ENCODE results near the gene TCF3.

Gene TCF3

DNA sequence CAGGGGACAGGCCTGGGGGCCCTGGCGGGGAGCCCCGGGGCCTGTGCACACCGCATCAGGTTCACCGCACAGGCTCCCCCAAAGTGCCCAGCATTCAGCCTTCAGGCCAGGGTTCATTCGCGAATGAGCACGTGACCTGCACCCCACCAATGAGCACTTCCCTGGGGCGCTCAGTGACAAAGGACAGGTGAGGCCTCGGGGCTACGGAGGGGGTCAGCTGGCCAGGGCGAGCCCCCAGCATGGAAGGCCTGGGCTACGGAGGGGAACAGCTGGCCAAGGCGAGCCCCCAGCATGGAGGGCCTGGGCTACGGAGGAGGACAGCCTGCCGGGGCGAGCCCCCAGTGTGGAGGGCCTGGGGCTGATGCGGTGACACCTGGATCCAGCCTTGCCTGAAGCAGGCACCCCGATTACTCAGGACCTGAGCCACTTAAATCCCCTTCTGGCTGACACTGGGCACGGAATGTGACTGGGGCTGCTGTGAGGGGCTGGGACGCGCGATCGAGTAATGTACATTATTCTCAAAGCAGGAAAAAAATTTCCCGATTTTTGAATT lies 23.1 kb downstream of the TCF3 start:
- DNase-seq: no peak

DNA sequence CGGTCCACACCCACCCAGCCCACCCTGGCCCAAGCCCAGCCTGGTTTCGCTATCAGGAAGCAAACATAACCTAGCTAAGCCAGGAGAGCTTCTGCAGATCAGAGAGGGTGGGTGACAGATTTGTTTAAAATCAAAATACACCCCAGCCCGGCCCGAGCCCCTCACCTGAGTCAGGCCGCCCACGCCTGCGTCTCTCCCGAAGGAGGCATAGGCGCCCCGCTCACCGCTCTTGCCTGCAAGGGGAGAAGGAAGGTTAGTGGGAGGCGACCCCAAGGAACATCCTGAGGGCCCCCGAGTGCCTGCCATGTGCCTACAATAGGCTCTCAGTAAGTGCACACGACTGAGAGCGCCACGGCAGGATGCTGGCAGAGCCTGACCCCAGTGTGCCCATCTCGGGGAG lies 25.2 kb downstream of the TCF3 start:
- DNase-seq: no peak

DNA sequence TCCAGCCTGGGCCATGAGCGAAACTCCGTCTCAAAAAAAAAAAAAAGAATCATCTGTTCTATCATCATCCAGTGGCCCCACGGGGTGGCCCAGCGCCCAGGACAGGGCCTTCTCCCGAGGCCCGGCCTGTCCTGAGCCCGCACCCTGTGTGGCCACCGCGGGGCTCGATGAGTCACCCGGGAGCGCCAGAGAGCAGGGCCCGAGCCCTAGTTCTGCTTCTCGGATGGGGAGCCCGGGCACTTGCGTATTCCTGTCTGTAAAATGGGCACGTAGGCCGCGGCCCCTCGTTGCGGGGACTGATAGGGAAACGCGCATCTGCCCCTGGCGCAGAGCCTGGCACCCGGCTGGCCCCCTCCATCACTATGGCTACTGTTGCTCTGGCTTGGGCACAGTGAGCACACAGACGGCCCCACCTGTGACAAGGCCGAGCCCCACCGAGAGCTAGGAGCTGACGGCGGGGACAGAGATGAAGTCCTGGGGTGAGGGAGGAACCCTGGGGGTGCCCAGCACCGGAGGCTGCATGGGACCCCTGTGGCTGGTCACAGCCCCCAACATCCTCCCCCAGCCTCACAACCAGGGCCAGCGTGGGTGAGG lies 25.9 kb downstream of the TCF3 start:
- no peak for DNase-seq

DNA sequence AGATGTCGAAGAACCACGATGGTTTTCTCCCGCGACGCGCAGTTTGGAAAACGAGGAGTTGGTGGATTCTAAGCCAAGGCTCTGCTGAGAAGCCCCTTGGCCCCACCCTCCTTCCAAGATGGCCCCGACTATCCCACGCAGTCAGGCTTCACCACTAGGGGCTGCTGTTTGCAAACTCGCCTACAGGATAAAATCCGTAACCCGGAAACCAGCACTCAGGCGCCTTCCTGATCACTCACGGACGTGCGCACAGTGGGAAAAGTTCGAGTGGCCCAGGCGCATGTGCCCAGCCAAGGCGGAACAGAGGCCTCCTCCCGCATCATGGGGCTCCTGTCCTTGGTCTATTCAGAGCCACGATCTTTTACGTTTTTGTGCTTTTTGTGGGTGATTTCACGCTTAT lies 28.0 kb downstream of the TCF3 start:
- peak; percentile 87 for DNase-seq

DNA sequence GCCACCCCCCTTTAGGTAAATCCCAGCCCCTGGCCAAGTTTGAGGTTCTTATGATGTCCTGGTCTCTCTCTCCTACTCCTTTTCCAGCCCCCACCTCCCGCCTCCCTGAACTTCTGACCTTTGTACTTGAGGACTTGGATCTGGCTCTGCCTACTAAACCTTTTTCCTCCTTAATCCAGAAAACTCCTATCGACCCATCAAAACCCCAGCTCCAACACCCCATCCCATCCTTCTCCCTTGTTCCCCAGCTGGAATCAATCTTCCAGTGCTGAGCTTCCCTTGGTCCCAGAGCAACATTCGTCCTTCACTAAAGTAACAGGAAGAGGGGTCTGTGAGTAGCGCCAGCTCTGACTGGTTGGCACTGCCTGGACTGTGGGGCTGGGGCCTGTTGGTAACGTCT lies 29.9 kb downstream of the TCF3 start:
- no peak for DNase-seq

DNA sequence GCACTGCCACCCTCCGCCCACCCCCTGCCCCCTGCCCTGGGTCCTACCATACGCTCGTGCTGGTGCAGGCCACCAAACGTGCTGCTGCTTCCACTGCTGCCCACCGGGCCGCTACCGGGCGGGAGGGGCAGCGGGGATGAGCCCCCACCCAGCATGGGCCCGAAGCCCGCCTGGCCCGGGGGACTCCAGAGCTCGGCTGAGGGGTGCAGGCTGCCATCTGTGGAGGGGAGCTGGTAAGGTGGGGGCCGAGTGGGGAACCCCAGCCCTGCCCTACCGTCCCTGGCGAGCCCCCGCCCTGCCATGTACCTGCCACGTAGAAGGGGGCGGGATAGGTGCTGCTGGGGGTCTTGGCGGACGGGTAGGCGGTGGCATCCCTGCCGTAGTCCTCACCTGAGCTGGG lies 30.4 kb downstream of the TCF3 start:
- no peak for DNase-seq

DNA sequence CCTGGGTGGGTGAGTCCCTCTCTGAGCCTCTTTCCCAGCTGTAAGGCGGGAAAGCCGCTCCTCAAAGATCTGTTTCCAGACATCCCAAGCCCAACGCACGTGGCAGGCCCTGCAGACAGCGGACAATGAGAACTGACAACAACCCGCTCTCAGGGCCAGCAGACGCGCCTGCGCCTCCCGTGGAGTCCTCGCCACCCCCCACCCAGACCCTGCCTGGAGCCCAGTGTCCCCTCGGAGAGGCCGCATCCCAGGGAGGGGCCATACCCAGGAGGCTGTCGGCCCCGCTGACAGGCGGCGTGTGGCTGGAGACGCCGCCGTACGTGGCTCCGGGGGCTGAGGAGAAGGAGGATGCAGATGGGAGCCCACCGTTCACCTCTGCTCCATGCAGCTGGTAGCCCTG lies 30.8 kb downstream of the TCF3 start:
- no peak for DNase-seq

DNA sequence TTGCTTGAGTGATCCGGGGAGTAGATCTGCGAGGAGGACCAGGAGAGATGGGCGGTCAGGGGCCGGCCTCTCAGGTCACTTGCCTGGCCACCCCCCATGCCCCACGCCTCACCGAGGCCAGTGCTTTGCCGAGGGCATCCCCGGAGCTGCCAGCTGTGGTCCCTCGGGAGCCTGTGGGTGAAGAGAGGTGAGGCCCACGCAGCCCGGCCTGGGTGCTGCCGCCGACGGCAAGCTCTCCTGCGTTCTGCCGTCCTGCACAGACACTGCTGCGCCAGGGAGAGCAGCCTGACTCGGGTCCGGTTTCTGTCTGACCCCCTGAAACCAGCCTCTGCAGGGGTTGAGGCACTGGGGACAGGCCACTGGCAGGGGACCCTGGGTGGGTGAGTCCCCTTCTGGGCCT lies 31.4 kb downstream of the TCF3 start:
- DNase-seq: no peak

DNA sequence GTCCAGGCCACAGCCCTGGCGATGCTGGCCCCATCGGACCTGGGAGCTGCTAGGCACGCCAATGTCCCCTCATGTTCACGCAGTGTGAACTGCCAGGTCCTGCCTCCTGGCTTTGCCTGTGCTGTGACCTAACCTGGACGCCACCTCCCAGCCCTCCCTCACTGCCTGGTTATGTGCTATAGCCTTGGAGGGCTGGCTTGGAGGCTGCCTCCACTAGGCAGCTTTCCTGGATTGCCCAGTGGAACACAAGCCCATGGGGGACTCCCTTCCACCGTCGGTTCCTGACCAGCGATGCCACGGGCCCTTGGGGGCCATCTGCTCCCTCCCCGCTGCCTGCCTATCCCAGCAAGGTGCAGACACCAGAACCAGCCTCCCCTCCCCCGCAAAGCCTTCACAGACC lies 31.9 kb downstream of the TCF3 start:
- DNase-seq: no peak

DNA sequence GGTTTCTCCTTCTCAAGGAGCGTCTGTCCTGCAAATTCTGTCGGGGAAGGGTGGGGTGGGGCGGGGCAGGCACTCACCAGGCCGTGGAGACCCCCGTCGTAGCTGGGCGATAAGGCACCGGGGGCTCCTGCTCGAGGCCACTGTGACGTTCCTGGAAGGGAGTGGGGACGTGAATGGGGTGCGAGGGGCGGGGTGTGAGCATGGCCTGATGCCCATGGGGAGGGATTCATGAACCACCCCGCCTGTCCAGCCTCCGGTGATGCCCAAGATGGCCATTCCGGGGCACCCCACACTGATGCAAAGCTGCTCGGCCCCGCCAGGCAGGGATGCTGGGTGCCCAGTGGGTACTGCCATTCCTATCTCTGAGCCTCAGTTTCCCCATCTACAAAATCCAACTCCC lies 32.7 kb downstream of the TCF3 start:
- DNase-seq: no peak

DNA sequence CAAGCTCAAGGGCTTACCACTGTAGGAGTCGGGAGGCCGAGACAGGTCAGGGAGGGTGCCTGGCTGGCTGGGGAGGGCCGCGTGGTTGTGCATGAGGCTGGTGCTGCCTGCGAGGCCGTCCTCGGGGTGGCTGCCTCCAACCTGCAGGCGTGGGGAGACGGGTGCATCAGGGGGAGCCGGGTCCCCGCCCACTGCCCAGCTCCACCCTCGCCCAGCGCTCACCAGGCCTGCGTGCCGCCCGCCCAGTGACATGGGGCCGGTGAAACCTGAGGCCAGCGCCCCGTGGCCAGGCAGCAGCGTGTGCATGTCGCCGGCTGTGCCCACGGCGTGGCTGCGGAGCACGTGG lies 33.3 kb downstream of the TCF3 start:
- DNase-seq: no peak

DNA sequence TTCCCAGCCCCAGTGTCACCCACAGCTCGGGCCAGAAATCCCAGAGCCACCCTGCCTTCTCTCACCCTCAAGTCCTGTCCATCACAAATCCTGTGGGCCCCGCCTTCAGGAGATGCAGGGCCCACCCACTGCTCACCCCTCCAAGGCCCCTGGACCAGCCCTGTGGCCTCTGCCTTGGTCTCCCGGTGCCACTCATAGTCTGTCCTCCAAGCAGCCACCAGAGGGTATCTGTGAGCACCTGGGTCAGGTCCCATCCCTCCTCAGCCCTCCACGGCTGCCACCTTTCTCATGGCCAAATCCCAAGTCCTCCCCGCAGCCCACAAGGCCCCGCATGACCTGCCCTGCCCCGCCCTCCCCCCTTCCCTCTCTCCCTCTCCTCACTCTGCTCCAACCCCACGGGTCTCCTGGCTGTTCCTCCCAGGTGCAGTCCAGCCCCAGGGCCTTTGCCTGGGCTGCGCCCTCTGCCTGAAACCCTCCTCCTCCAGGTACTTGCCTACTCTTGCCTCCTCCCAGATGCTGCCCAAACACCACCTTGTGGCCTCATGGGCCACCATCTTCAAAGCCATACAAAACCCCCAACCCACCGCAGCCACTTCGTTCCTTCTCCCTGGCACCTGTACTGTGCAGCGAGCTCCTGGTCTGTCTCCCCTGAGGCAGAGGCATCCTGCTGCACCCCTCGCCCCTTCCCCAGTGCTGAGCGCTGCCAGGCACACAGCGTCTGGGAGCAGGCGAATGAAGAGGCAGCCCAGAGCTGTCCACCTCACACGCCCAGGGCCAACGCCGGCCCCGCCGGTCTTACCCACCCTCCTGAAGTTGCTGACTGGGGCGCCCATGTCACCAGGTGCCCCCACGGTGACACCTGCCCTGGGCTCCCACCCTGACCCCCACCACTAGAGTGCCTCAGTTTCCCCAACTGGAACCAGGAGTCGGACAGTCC lies 34.0 kb downstream of the TCF3 start:
- DNase-seq: peak; percentile 96

DNA sequence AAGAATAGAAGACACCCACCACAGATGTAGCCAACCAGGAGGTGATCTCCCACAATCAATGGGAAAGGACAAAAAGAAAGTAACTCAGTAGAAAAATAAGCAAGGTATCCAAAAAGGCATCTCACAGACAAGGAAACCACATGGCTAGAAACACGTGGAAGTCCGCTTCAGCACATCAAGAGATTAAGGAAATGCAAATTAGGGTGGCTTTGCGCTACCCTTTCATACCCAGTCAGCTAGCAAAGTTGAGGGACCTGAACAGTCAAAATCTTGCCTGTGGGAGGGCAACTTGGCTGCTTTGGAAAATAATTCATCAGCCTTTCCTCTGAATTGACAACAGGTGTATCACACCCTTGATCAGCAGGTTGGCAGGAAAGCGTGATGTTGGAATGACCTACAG lies 35.5 kb downstream of the TCF3 start:
- DNase-seq: no peak

DNA sequence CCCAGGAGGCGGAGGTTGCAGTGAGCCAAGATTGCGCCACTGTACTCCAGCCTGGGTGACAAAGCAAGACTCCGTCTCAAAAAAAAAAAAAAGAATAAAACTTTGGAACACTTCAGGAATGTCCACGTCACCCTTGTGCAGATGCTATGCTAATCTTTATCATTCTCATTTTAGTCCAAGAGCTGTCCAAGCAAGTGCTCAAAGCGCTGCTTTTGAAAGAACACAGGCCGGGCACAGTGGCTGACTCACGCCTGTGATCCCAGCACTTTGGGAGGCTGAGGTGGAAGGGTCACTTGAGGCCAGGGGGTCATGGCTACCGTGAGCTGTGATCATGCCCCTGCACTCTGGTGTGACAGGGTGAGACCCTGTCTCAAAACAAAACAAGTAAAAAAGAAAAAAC lies 36.0 kb downstream of the TCF3 start:
- DNase-seq: no peak

DNA sequence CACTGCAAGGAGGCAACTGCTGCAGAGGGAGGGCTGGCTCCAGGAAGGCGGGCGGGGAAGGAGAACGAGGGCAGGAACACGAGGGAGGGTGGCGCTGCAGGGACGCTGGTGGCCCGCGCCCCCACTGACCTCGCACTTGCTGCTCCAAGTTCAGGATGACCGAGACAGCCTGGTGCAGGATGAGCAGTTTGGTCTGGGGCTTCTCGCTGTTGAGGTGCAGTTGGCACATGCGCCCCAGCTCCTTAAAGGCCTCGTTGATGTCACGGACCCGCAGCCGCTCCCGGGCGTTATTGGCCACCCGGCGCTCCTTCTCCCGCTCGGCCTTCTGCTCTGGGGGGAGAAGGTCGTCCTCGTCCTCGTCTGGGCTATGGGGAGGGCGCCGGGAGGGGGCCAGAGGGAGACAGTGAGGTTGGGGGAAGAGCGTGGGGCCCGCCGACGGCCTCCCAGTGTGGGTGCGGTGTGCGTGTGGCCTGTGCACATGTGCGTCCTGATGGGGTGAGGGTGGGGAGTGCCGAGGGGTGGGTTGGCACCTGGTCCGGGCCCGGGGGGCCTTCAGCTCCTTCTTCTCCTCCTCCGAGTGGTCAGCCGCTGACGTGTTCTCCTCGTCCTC lies 37.2 kb downstream of the TCF3 start:
- no peak for DNase-seq

DNA sequence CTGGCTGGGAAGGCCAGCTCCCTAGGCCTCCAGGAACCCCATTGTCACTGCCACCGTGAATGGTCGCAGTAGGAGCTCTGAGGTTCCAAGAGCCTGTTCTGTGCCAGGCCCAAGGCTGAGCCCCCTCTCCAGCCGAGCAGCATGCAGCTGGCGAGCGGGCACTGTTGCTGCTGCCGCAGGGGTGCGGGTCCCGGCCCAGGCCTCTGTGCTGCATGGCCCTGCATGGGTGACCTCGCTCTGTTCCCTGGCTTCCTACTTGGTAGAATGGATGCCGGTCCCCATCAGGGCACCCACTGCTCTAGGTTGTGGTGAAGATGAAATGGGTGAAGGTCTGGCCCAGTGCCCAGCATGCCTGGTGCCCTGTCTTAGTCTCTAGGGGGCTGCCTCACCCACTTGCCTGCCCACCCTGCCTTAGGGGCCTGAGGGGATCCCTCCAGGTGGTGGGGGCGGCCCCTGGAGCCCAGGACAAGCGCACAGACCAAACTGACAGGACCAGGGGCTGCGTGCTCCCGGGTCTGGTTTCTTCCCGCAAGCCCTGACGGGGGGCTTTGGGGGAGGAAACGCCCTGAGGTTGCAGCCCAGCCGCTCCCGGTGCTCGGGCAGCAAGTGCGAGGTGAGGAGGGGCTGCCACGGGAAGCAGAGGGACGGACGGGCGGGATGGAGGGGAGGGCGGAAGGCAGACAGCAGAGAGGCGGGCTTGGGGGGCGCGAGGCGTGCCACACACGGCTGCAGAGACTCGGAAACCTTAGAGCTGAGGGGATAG lies 38.4 kb downstream of the TCF3 start:
- no peak for DNase-seq

DNA sequence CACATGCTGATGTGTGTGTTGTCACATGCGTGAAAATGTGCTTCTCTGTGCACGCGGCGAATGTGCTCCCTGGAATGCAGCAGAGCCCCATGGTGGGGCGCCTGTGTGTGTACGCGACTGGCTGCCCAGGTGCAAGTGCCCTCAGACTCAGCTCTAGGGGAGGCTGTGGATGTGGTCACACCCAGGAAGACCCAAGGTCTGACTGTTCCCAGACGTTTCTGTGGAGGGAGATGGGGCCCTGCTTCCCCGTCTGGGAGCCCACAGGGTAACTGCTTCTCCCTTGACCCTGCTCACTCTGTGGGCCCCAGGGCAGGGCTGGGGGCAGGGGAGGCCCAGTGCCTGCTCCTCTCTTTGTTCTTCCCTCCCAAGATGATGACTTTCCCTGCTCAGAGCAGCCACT lies 39.3 kb downstream of the TCF3 start:
- DNase-seq: no peak

DNA sequence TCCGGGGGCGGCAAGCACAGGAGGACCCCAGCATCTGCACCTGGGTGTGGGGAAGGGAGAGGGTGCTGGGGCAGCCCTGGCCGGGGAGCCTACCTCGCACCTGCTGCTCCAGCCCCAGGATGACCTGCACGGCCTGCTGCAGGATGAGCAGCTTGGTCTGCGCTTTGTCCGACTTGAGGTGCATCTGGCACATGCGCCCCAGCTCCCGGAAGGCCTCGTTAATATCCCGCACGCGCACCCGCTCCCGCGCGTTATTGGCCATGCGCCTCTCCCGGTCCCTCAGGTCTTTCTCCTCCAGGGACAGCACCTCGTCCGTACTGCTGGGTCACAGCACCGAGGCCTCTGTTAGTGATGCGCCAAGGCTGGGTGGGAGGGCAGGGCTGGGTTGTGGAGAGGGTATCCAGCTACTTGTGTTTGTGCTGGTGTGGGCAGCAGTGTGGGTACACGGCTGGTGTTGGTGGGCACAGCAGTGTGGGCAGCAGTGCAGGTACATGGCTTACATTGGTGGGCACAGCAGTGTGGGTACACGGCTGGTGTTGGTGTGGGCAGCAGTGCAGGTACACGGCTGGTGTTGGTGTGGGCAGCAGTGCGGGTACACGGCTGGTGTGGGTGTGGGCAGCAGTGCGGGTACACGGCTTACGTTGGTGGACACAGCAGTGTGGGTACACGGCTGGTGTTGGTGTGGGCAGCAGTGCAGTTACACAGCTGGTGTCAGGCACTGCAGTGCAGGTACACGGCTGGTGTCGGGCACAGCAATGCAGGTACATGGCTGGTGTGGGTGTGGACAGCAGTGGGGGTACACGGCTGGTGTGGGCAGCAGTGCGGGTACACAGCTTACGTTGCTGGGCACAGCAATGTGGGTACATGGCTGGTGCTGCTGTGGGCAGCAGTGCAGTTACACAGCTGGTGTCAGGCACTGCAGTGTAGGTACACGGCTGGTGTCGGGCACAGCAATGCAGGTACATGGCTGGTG lies 40.0 kb downstream of the TCF3 start:
- no peak for DNase-seq

DNA sequence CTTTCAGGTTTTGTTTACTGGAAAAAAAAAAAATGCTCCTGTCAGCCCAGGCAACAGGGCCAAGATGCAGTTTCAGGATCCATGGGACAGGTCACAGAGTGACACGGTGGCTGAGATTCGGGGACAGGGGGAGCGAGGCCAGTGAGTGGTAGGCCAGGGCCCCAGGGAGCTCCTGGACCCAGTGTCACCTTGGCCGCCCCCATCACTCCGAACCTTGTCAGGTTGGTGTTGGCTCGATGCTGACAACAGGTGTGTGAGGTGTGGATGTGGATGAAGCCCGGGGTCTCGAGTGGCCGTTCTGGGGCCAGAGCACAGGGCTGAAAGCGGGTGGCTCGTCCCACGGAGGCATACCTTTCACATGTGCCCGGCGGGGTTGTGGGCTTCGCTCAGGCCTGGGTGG lies 41.1 kb downstream of the TCF3 start:
- no peak for DNase-seq

DNA sequence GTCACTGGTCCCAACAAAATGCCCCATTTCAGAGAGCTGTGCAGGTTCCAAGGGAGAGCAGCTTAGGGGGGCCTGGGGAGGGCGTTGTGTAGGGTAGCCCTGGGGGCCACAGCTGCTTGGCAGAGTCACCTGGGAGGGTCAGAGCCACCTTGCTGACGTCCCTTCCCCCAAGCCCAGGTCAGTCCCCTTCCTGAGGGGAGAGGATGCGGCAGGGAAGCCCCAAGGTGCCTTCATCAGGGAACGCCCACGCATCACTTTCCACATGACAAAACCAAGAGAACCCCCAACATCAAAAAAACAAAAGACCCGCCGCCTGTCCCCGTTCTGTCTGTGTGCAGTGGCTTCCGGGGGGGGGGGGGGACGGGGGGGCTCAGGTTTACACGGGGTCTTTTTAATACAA lies 41.8 kb downstream of the TCF3 start:
- DNase-seq: no peak

DNA sequence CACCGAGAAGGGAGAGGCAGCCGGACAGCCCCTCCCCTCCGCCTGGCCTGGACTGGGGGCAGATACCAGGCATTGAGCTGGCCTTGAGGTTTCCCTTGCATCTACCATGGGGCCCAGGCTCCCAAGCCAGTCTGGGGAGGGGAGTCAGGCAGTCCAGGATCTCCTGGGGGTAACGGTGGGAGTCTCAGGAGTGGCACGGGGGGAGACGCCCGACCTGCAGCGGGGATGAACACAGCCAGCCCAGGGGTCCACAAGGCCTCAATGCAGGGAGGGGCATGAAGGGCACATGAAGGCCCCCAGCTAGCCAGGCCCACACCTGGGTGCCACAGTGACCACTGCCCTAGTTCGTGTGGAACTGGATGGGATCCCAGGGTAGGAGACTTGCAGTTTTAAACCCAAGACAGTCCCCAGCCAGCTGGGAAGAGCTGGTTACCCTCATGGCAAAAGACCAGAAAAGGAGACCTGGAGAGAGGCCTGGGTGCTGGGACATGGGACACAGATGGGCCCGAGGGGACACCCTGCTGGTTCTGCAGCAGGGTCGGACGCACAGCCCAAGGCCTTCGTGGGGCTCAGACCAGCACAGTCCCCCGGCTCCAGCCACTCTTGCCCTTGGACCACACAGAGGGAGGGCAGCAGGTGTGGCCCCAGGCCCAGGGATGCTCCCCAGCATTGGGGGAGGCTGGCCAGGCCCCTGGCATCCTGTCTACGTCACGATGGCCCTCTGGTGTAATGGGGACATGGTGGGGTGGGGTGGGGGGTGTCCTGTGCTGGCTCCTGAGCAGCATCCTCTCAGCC lies 42.5 kb downstream of the TCF3 start:
- no peak for DNase-seq

Data from 8988T (cell line).